ENCODE measurements around the gene NT5C3B.

DNA sequence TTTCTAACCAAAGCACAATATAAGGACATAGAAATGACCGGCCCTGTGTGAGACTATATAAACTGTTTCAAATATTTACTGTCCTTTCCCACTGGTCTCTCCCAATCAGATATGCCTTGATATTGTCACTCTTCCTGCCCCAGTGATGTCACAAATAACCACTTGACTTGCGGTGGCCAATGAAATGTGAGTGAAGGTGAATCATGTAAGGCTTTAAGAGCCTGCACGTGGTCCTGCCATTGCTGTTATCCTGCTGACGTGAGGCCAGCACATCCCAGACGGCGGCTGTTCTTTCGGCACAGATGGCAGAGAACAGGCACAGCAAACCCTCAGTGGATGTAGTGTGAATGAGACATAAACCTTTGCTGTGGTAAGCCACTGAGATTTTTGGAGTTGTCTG lies 34.6 kb upstream of the NT5C3B start:
- TF ChIP-seq POLR2A (IDR thresholded peaks at IDR 0.05) = no peak
- TF ChIP-seq, protein P1, sequence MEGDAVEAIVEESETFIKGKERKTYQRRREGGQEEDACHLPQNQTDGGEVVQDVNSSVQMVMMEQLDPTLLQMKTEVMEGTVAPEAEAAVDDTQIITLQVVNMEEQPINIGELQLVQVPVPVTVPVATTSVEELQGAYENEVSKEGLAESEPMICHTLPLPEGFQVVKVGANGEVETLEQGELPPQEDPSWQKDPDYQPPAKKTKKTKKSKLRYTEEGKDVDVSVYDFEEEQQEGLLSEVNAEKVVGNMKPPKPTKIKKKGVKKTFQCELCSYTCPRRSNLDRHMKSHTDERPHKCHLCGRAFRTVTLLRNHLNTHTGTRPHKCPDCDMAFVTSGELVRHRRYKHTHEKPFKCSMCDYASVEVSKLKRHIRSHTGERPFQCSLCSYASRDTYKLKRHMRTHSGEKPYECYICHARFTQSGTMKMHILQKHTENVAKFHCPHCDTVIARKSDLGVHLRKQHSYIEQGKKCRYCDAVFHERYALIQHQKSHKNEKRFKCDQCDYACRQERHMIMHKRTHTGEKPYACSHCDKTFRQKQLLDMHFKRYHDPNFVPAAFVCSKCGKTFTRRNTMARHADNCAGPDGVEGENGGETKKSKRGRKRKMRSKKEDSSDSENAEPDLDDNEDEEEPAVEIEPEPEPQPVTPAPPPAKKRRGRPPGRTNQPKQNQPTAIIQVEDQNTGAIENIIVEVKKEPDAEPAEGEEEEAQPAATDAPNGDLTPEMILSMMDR (IDR thresholded peaks at IDR 0.05) = no peak

Measured in lower leg skin (tissue), 3 donors.